Endothelial cell of umbilical vein (primary cell): ENCODE results near the gene NDC80. TPM values are rescaled to one million over a fixed set of nuclear protein-coding genes. Genes with fewer than 3 reads are reported as not detected.

Experiments used
- BruUV-seq: library from RNA; stranded (reverse); fragments of 400-500 nt; replicated peaks from 2 replicates; lab custom pipeline; 2021; lab: Mats Ljungman, UMichigan
- CTCF ChIA-PET: fragments of 300-600, 350-600 bp; sonication (Branson Sonifier 250); formaldehyde crosslinking; loops from one replicate; lab custom pipeline; 2021; ENCODE audit warnings: antibody characterized with exemption, inconsistent platforms; lab: Charles Lee
- POLR2A ChIA-PET: fragments of 300-600, 350-600 bp; sonication (Branson Sonifier 250); formaldehyde crosslinking; loops from one replicate; lab custom pipeline; 2021; ENCODE audit warnings: antibody characterized with exemption, inconsistent platforms; lab: Charles Lee
- DNase-seq: peaks from one replicate; pipeline ENCODE4 v3.0.0-alpha.2; 2011; ENCODE audit warnings: low read depth, low spot score
- FAIRE-seq: peaks from 2 replicates; lab custom pipeline; 2011; peaks lifted over from hg19 to GRCh38; lab: Jason Lieb, UNC
- H2AFZ ChIP-seq: 2 replicates; pipeline ENCODE4 v1.6.0; 2012; ENCODE audit warnings: low read depth, low read length, control low read depth, inconsistent platforms
- H3K27ac ChIP-seq: 2 replicates; pipeline ENCODE4 v1.5.1; 2011; ENCODE audit warnings: low read depth, mild to moderate bottlenecking, control low read depth, low read length, moderate library complexity; ENCODE audit not compliant: insufficient read depth
- H3K27me3 ChIP-seq, 2 experiments: 2 replicates each; pipeline versions ENCODE4 v1.6.0 to v1.6.1; 2011; ENCODE audit warnings: low read length in 2 of 2, mixed read lengths in 1 of 2; ENCODE audit not compliant: control insufficient read depth in 2 of 2, insufficient read depth in 2 of 2
- H3K36me3 ChIP-seq, 2 experiments: 2 replicates in 1 of 2; 3 replicates in 1 of 2; pipeline ENCODE4 v1.5.1; 2011; ENCODE audit warnings: low read length in 2 of 2, mild to moderate bottlenecking in 1 of 2, moderate library complexity in 1 of 2; ENCODE audit not compliant: control insufficient read depth in 2 of 2, insufficient read depth in 2 of 2; ENCODE audit errors: extremely low read depth in 1 of 2
- H3K4me1 ChIP-seq: 3 replicates; pipeline ENCODE4 v1.5.1; 2011; ENCODE audit warnings: mild to moderate bottlenecking, low read length; ENCODE audit not compliant: control insufficient read depth, insufficient read depth; ENCODE audit errors: extremely low read depth
- H3K4me2 ChIP-seq: 2 replicates; pipeline ENCODE4 v1.6.1; 2011; ENCODE audit warnings: low read length, control low read depth, mixed read lengths; ENCODE audit not compliant: insufficient read depth
- H3K4me3 ChIP-seq, 3 experiments: fragments of 200-600 bp in 1 of 3; sonication (generic), shearing (Covaris generic) in 1 of 3; replicated peaks in 1 of 3; 2 replicates each; pipeline ENCODE4 v1.5.1; 2011 to 2016; ENCODE audit warnings: control low read depth in 3 of 3, low read length in 3 of 3, mild to moderate bottlenecking in 2 of 3, inconsistent platforms in 1 of 3, low read depth in 1 of 3, moderate library complexity in 1 of 3; ENCODE audit not compliant: insufficient read depth in 1 of 3
- H3K79me2 ChIP-seq: 2 replicates; pipeline ENCODE4 v1.6.0; 2012; ENCODE audit warnings: low read length, inconsistent platforms; ENCODE audit not compliant: control insufficient read depth, insufficient read depth
- H3K9ac ChIP-seq: replicated peaks from 2 replicates; pipeline ENCODE3; 2011; ENCODE audit warnings: low read length, control low read depth; ENCODE audit not compliant: insufficient read depth; ENCODE audit errors: extremely low read depth
- H3K9me1 ChIP-seq: replicated peaks from 3 replicates; pipeline ENCODE4 v1.6.0; 2011; ENCODE audit warnings: mild to moderate bottlenecking, low read length; ENCODE audit not compliant: control insufficient read depth, insufficient read depth; ENCODE audit errors: extremely low read depth
- H3K9me3 ChIP-seq: replicated peaks from 2 replicates; pipeline ENCODE4 v1.5.1; 2012; ENCODE audit warnings: low read length, inconsistent platforms; ENCODE audit not compliant: control insufficient read depth, insufficient read depth
- H4K20me1 ChIP-seq: replicated peaks from 2 replicates; pipeline ENCODE3; 2011; ENCODE audit warnings: mild to moderate bottlenecking, low read length; ENCODE audit not compliant: control insufficient read depth, insufficient read depth; ENCODE audit errors: extremely low read depth
- EZH2 ChIP-seq: IDR thresholded peaks from 2 replicates; pipeline ENCODE4 v1.6.1; 2012; ENCODE audit warnings: borderline replicate concordance, low read depth, mild to moderate bottlenecking, moderate library complexity, low read length, inconsistent platforms; ENCODE audit not compliant: severe bottlenecking
- FOS ChIP-seq: IDR thresholded peaks from 2 replicates; pipeline ENCODE4 v1.6.1; 2011; ENCODE audit warnings: mild to moderate bottlenecking, low read length, moderate library complexity, borderline replicate concordance; ENCODE audit not compliant: insufficient read depth
- GATA2 ChIP-seq: IDR thresholded peaks from 2 replicates; pipeline ENCODE4 v1.7.0; 2011; ENCODE audit warnings: low read depth, mild to moderate bottlenecking, moderate library complexity, mixed read lengths, low read length; ENCODE audit not compliant: insufficient read length, insufficient read depth
- POLR2A ChIP-seq: IDR thresholded peaks from 2 replicates; pipeline ENCODE4 v1.6.1; 2012; ENCODE audit warnings: low read depth, mild to moderate bottlenecking, control low read depth, low read length
- POLR2AphosphoS5 ChIP-seq: IDR thresholded peaks from 2 replicates; pipeline ENCODE4 v1.6.1; 2012; ENCODE audit warnings: low read depth, mild to moderate bottlenecking, control low read depth, low read length, moderate library complexity; ENCODE audit not compliant: insufficient read depth
- dilution Hi-C: fragments of 300-500 bp; cut with MboI; formaldehyde crosslinking; loops from one replicate; pipeline ENCODE4 v1.15.0; 2019; ENCODE audit warnings: low sequenced_read_pairs; ENCODE audit not compliant: extremely low pct_ligation_motif_present
- intact Hi-C: fragments of 100-400 bp; cut with micrococcal nuclease; formaldehyde crosslinking; loops from one replicate; pipeline ENCODE4 v1.10.0; 2022
- polyA plus RNA-seq, 4 experiments: library from polyadenylated mRNA; depleted of rRNA in 3 of 4; stranded (reverse) in 3 of 4; unstranded in 1 of 4; fragments of >200 nt; gene quantifications; 2 replicates each; pipeline versions ENCODE4 v1.2.1 to v1.2.3, GENCODE V29; 2011 to 2012; ENCODE audit warnings: missing spikeins in 1 of 4
- total RNA-seq: library from RNA; stranded (reverse); gene quantifications from 2 replicates; pipeline ENCODE4 v1.2.3, GENCODE V29; 2021
- TF ChIP-seq, protein P1 (sequence below), 2 donors: IDR thresholded peaks; 1 replicate in 1 of 2; 2 replicates in 1 of 2; pipeline ENCODE4 v1.5.1; 2011; ENCODE audit warnings: low read length in 2 of 2, mild to moderate bottlenecking in 2 of 2, moderate library complexity in 2 of 2, control low read depth in 1 of 2, inconsistent platforms in 1 of 2, low read depth in 1 of 2; ENCODE audit not compliant: insufficient read depth in 1 of 2; ENCODE audit errors: extremely low read depth in 1 of 2

The NDC80 gene
- total and polyA plus RNA-seq, 2 donors (not counting 3 experiments of a cell fraction or from before 2014, with no cell fraction given) = 6.2 to 43.2 TPM

DNA sequence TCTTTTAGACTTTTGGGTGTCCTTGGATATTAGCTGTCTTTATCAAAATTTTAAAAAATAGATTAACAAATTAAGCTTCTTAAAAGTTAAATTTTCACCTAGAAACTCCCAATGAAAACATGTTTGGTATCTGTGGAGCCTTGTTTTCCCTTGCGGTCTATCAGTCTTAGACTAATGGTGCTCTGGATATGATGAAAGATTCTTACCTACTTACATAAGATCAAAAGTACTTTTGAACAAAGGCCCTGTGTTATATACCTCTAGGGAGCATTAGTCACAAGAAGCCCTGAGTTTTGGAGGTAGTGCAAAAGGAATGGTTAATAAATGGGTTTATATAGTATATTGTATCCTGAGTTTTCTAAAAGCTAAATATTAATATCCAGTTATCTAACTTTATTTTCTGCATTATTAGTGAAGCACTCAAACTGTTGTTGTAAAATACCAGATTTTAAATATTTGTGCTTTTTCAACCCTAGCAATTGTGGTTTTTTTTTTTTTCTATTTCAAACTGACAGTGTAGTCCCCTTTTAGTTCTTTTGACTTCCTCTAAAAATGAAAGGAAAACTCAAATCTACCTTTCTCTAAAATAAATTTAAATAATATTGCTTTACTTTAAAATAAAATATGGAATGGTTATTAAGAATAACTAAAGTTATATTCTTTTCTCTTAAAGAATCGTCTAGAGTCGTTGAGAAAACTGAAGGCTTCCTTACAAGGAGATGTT is 18.1 kb downstream of the NDC80 start:
- dilution Hi-C loops = no loop called here
- Histone ChIP-seq H3K27ac (no peak overlapping the region), H3K4me2 (no peak overlapping the region), H3K9me3 (no peaks in the 10 kb centered on the region), H4K20me1 (no peaks in the 10 kb centered on the region), H3K79me2 (no peaks in the 10 kb centered on the region), H3K36me3 (peaks cover 0 to 13% of the 10 kb centered on the region in 2 experiments), H2AFZ (no peak overlapping the region), H3K9ac (no peak overlapping the region), H3K9me1 (no peaks in the 10 kb centered on the region), H3K4me1 (peaks cover 10% of the 10 kb centered on the region), H3K27me3 (no peaks in the 10 kb centered on the region), H3K4me3 (no peak overlapping the region)
- intact Hi-C loops = no loop called here
- TF ChIP-seq GATA2 (no peak), FOS (no peak), EZH2 (no peak), POLR2AphosphoS5 (no peak), POLR2A (no peak)
- TF ChIP-seq, protein P1, sequence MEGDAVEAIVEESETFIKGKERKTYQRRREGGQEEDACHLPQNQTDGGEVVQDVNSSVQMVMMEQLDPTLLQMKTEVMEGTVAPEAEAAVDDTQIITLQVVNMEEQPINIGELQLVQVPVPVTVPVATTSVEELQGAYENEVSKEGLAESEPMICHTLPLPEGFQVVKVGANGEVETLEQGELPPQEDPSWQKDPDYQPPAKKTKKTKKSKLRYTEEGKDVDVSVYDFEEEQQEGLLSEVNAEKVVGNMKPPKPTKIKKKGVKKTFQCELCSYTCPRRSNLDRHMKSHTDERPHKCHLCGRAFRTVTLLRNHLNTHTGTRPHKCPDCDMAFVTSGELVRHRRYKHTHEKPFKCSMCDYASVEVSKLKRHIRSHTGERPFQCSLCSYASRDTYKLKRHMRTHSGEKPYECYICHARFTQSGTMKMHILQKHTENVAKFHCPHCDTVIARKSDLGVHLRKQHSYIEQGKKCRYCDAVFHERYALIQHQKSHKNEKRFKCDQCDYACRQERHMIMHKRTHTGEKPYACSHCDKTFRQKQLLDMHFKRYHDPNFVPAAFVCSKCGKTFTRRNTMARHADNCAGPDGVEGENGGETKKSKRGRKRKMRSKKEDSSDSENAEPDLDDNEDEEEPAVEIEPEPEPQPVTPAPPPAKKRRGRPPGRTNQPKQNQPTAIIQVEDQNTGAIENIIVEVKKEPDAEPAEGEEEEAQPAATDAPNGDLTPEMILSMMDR (IDR thresholded peaks at IDR 0.05; ENCODE audit: extremely low read depth in 1 of 2, insufficient read depth in 1 of 2, low read depth in 1 of 2, low read length in 2 of 2) = no peak
- DNase-seq (no peak), FAIRE-seq (no peak)
- CTCF ChIA-PET = interaction anchor here (1.0 to 1.2 kb wide), 2 partner anchors 10 to 14 kb away, joined by 3 read pairs; no protein-coding TSS in a partner anchor
- POLR2A ChIA-PET = no interaction called here
- BruUV-seq = no TSS peak
